Hepatocyte (in vitro differentiated cells): Measurements from ENCODE around the gene PPP2R2C. TPM values are rescaled to one million over a fixed set of nuclear protein-coding genes. Genes with fewer than 3 reads are reported as not detected.

Experiments used
- DNase-seq: peaks from one replicate; pipeline ENCODE4 v3.0.0-alpha.2; 2016; ENCODE audit warnings: low spot score
- H2AFZ ChIP-seq: fragments of 200-600 bp; sonication (generic); 2 replicates; pipeline ENCODE4 v1.6.0; 2016; ENCODE audit warnings: antibody characterized with exemption, mild to moderate bottlenecking
- H3K27ac ChIP-seq: fragments of 200-600 bp; sonication (generic); 2 replicates; pipeline ENCODE4 v1.5.1; 2016; ENCODE audit warnings: mild to moderate bottlenecking
- H3K27me3 ChIP-seq: fragments of 200-600 bp; sonication (generic); 2 replicates; pipeline ENCODE4 v1.6.1; 2016
- H3K36me3 ChIP-seq: fragments of 200-600 bp; sonication (generic); replicated peaks from 2 replicates; pipeline ENCODE4 v1.5.1; 2016; ENCODE audit warnings: low read depth; ENCODE audit not compliant: insufficient read depth
- H3K4me1 ChIP-seq: fragments of 200-600 bp; sonication (generic); 2 replicates; pipeline ENCODE4 v1.5.1; 2016; ENCODE audit warnings: mild to moderate bottlenecking, moderate library complexity; ENCODE audit not compliant: insufficient read depth
- H3K4me2 ChIP-seq: fragments of 200-600 bp; sonication (generic); 2 replicates; pipeline ENCODE4 v1.6.0; 2016
- H3K4me3 ChIP-seq: fragments of 200-600 bp; sonication (generic); 2 replicates; pipeline ENCODE4 v1.5.1; 2016; ENCODE audit warnings: mild to moderate bottlenecking
- H3K79me2 ChIP-seq: fragments of 200-600 bp; sonication (generic); 2 replicates; pipeline ENCODE4 v1.6.0; 2017; ENCODE audit warnings: mild to moderate bottlenecking
- H3K9me2 ChIP-seq: fragments of 200-600 bp; sonication (generic); replicated peaks from 2 replicates; pipeline ENCODE4 v1.6.0; 2017; ENCODE audit warnings: mild to moderate bottlenecking; ENCODE audit not compliant: insufficient read depth
- H3K9me3 ChIP-seq: fragments of 200-600 bp; sonication (generic); 2 replicates; pipeline ENCODE4 v1.5.1; 2016; ENCODE audit warnings: low read depth, mild to moderate bottlenecking
- H4K20me1 ChIP-seq: fragments of 200-600 bp; sonication (generic); 2 replicates; pipeline ENCODE4 v1.6.0; 2016; ENCODE audit warnings: mild to moderate bottlenecking; ENCODE audit not compliant: insufficient read depth, poor library complexity, severe bottlenecking
- CTCF ChIP-seq: fragments of 200-600 bp; sonication (generic); IDR thresholded peaks from 2 replicates; pipeline ENCODE4 v1.5.1; 2016; ENCODE audit warnings: antibody characterized with exemption, mild to moderate bottlenecking; ENCODE audit not compliant: poor library complexity
- EZH2 ChIP-seq: fragments of 200-600 bp; sonication (generic); IDR thresholded peaks from 2 replicates; pipeline ENCODE4 v1.6.1; 2016; ENCODE audit warnings: antibody characterized with exemption, mild to moderate bottlenecking, borderline replicate concordance
- EZH2phosphoT487 ChIP-seq: fragments of 200-600 bp; sonication (generic); IDR thresholded peaks from one replicate; pipeline ENCODE4 v1.6.1; 2018; ENCODE audit warnings: antibody characterized with exemption, mild to moderate bottlenecking, low read depth, moderate library complexity; ENCODE audit not compliant: unreplicated experiment, severe bottlenecking
- WGBS: methylation state at CpG from one replicate; pipeline ENCODE4 v1.1.6; 2016; ENCODE audit warnings: low lambda C conversion rate; ENCODE audit errors: missing lambda C conversion rate; 5-methylcytosine and 5-hydroxymethylcytosine counted together
- polyA plus RNA-seq: library from polyadenylated mRNA; unstranded; fragments of >200 nt; fragmentation: Nextera tagmentation; extraction: Ambion mirVana; gene quantifications from 2 replicates; pipeline ENCODE4 v1.2.1, GENCODE V29; 2016
- total RNA-seq: library from RNA; depleted of rRNA; stranded (reverse); fragments of >200 nt; gene quantifications from 2 replicates; pipeline ENCODE4 v1.2.3, GENCODE V29; 2014

PPP2R2C gene
- total and polyA plus RNA-seq, 2 experiments from 2014 or later, result 0.35 to 0.67 TPM

DNA sequence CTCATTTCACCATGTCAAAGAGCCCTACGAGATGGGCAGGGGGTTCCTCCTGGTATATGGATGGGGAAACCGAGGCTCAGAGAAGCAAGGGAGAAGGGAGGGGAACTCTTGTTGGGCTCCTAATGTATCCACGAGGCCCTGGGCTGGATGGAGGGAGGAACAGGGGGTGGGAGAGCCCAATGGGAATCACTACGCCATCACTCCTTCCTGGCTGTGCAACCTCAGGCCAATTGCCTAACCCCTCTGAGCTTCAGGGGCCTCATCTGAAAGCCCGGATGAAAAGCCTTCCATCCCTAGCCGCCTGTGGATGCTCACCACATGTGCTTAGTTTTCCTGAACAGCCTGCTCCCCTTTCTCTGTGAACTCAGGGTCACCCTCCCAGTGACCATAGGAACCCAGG lies 57.8 kb downstream of the PPP2R2C start:
- no peaks in the 10 kb centered on the region for H3K9me2 ChIP-seq
- H3K27ac ChIP-seq, result no peak overlapping the region
- TF ChIP-seq EZH2phosphoT487 (no peak), CTCF (no peak)
- no peak overlapping the region for H2AFZ ChIP-seq
- no peaks in the 10 kb centered on the region for H3K36me3 ChIP-seq
- 70% methylated on average over 6 of the region's 6 CpGs for WGBS
- DNase-seq, result no peak
- no peaks in the 10 kb centered on the region for H3K4me1 ChIP-seq
- no peaks in the 10 kb centered on the region for H3K27me3 ChIP-seq
- H3K4me3 ChIP-seq, result no peak overlapping the region
- no peak overlapping the region for H3K4me2 ChIP-seq
- no peaks in the 10 kb centered on the region for H3K79me2 ChIP-seq
- no peaks in the 10 kb centered on the region for H4K20me1 ChIP-seq
- H3K9me3 ChIP-seq, result no peaks in the 10 kb centered on the region

DNA sequence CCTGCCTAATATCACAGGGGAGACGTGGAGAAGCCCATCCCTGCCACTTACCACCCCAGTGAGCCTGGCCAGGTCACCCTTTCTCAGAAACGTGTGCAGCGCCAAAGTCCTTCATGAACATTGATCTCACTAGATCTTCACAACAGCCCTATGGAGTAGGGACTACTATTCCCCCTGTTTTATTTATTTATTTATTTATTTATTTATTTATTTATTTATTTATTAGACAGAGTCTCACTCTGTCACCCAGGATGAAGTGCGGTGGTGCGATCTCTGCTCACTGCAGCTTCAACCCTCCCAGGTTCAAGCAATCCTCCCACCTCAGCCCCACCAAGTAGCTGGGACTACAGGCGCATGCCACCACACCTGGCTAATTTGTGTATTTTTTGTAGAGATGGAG lies 61.8 kb downstream of the PPP2R2C start:
- no peaks in the 10 kb centered on the region for H3K4me1 ChIP-seq
- no peak for DNase-seq
- H3K4me2 ChIP-seq, result no peak overlapping the region
- H2AFZ ChIP-seq, result no peak overlapping the region
- WGBS, result 92% methylated on average over 6 of the region's 6 CpGs
- no peak overlapping the region for H3K4me3 ChIP-seq
- H3K27ac ChIP-seq, result no peak overlapping the region
- H3K27me3 ChIP-seq, result peaks cover 7% of the 10 kb centered on the region
- H3K9me2 ChIP-seq, result no peaks in the 10 kb centered on the region
- no peaks in the 10 kb centered on the region for H3K79me2 ChIP-seq
- no peak for TF ChIP-seq CTCF
- no peak for TF ChIP-seq EZH2phosphoT487
- no peak for TF ChIP-seq EZH2
- H3K36me3 ChIP-seq, result no peaks in the 10 kb centered on the region
- no peaks in the 10 kb centered on the region for H4K20me1 ChIP-seq
- H3K9me3 ChIP-seq, result no peaks in the 10 kb centered on the region

DNA sequence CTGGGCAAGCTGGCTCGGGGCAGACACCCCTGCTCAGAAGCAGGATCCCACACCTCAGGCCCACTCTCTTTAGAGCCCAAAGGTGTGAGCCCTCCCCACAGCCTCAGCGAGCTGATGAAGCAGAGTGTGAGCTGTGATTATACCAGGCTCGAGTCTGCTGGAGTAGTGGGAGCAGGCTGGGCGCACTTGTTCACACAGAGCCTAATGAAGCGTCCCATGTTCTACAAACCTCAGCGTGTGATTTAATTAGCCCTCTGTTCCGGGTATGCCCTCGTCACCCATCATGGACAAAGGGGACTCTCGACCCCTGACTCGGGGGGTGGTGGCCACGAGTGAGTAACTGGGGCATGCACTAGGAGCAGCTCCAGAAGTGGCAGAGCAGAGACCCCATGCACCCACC lies 62.3 kb downstream of the PPP2R2C start:
- no peak overlapping the region for H3K4me3 ChIP-seq
- no peak overlapping the region for H3K27ac ChIP-seq
- no peak overlapping the region for H2AFZ ChIP-seq
- H3K9me2 ChIP-seq, result no peaks in the 10 kb centered on the region
- no peak overlapping the region for H3K4me2 ChIP-seq
- no peaks in the 10 kb centered on the region for H3K79me2 ChIP-seq
- H3K27me3 ChIP-seq, result peaks cover 12% of the 10 kb centered on the region
- no peak for TF ChIP-seq EZH2
- TF ChIP-seq CTCF, result no peak
- TF ChIP-seq EZH2phosphoT487, result no peak
- no peak for DNase-seq
- 89% methylated on average over 11 of the region's 11 CpGs for WGBS
- H3K36me3 ChIP-seq, result no peaks in the 10 kb centered on the region
- no peaks in the 10 kb centered on the region for H3K9me3 ChIP-seq
- no peaks in the 10 kb centered on the region for H3K4me1 ChIP-seq
- H4K20me1 ChIP-seq, result no peaks in the 10 kb centered on the region

DNA sequence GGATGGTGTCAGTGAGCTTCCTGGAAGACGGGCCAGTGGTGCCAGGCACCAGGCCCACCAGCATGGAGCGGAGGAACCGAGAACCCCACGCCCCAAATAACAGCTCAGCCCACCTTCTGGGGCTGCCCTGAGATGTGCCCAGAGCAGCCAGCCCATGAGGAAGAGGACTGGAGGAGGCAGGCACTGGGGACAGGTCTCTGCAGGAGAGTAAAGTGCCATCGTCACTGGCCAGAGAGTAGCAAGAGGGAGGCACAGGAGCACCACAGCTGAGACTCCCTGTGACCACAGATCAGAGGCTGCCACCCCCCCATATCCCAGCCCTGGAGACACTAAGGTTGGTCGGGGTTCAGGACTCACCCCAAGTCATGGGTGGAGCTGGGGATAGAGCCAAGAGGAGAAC lies 63.0 kb downstream of the PPP2R2C start:
- peaks cover 19% of the 10 kb centered on the region for H3K27me3 ChIP-seq
- H3K9me2 ChIP-seq, result no peaks in the 10 kb centered on the region
- DNase-seq, result no peak
- H3K9me3 ChIP-seq, result no peaks in the 10 kb centered on the region
- no peak overlapping the region for H3K4me2 ChIP-seq
- TF ChIP-seq CTCF (no peak), EZH2 (no peak), EZH2phosphoT487 (no peak)
- no peaks in the 10 kb centered on the region for H3K36me3 ChIP-seq
- H3K4me3 ChIP-seq, result no peak overlapping the region
- H4K20me1 ChIP-seq, result no peaks in the 10 kb centered on the region
- no peaks in the 10 kb centered on the region for H3K4me1 ChIP-seq
- H3K79me2 ChIP-seq, result no peaks in the 10 kb centered on the region
- H3K27ac ChIP-seq, result no peak overlapping the region
- no peak overlapping the region for H2AFZ ChIP-seq
- WGBS, result 87% methylated on average over 6 of the region's 6 CpGs
